Stomach (tissue), 9 donors: ENCODE results near the gene AKAP12. TPM values are rescaled to one million over a fixed set of nuclear protein-coding genes. Genes with fewer than 3 reads are reported as not detected.

ENCODE experiments used
- DNase-seq, 2 donors: peaks; one replicate each; pipeline versions ENCODE4 v3.0.0 to v3.0.0-alpha.2; 2013 to 2019
- H3K27ac ChIP-seq, 5 donors: fragments of 200-600 bp in 4 of 5; sonication (generic) in 4 of 5; one replicate each; pipeline ENCODE4 v1.5.1; 2013 to 2019; ENCODE audit warnings: mild to moderate bottlenecking in 1 of 5, moderate library complexity in 1 of 5
- H3K27me3 ChIP-seq, 3 donors: fragments of 200-600 bp; sonication (generic); one replicate each; pipeline ENCODE4 v1.5.1; 2017 to 2019; ENCODE audit warnings: mixed run types in 1 of 3
- H3K36me3 ChIP-seq, 4 donors: fragments of 200-600 bp; sonication (generic); 1 replicate in 3 of 4; 2 replicates in 1 of 4; pipeline ENCODE4 v1.5.1; 2016 to 2019
- H3K4me1 ChIP-seq, 4 donors: fragments of 200-600 bp; sonication (generic); one replicate each; pipeline ENCODE4 v1.5.1; 2016 to 2019
- H3K4me3 ChIP-seq, 4 donors: fragments of 200-600 bp; sonication (generic) in 3 of 4; one replicate each; pipeline ENCODE4 v1.5.1; 2016 to 2019; ENCODE audit warnings: mild to moderate bottlenecking in 1 of 4
- H3K9me3 ChIP-seq, 4 donors: fragments of 200-600 bp; sonication (generic); one replicate each; pipeline ENCODE4 v1.5.1; 2016 to 2019
- EP300 ChIP-seq: sonication (generic); formaldehyde crosslinking; IDR thresholded peaks from one replicate; pipeline ENCODE4 v1.6.1; 2017; ENCODE audit warnings: antibody characterized with exemption
- POLR2A ChIP-seq, 4 donors: fragments of 450-650 bp; IDR thresholded peaks; one replicate each; pipeline ENCODE4 v1.6.1; 2016; ENCODE audit warnings: antibody characterized with exemption in 4 of 4, control low read depth in 2 of 4, mild to moderate bottlenecking in 1 of 4, moderate library complexity in 1 of 4
- POLR2AphosphoS5 ChIP-seq, 3 donors: sonication (generic); formaldehyde crosslinking; IDR thresholded peaks; one replicate each; pipeline ENCODE4 v1.6.1; 2016; ENCODE audit warnings: antibody characterized with exemption in 3 of 3
- WGBS, 5 donors: extraction: QIAGEN DNeasy Blood & Tissue Kit in 3 of 5; methylation state at CpG; one replicate each; pipeline versions ENCODE4 v1.1.5 to v1.1.7; 2013 to 2018; 5-methylcytosine and 5-hydroxymethylcytosine counted together
- intact Hi-C: fragments of 100-400 bp; cut with DNase I; formaldehyde crosslinking; loops from one replicate; pipeline ENCODE4 v1.15.1; 2023; ENCODE audit warnings: low total_unique reads
- polyA plus RNA-seq, 3 donors: library from polyadenylated mRNA; stranded (reverse); fragments of 200-250 nt; gene quantifications; one replicate each; pipeline ENCODE4 v1.2.3, GENCODE V29; 2013
- total RNA-seq, 5 donors: library from RNA; depleted of rRNA; stranded (reverse); fragments of >200 nt; gene quantifications; one replicate each; pipeline versions ENCODE4 v1.1.0 to v1.2.3, GENCODE V29; 2014 to 2016
- TF ChIP-seq, protein P1 (sequence below), 7 experiments: fragments of 450-650 bp in 4 of 7; fragments of 200-600 bp in 3 of 7; sonication (generic) in 3 of 7; IDR thresholded peaks; one replicate each; pipeline ENCODE4 v1.5.1; 2016 to 2019; ENCODE audit warnings: antibody characterized with exemption in 7 of 7, control low read depth in 2 of 7, mild to moderate bottlenecking in 1 of 7
- donor health status: healthy with polysubstance abuse.
- donor health status: Bipolar disorder and iron deficiency.
- donor health status: healthy.

AKAP12 gene
- total and polyA plus RNA-seq, 8 donors = 4.2 to 110 (median 35.0) TPM

DNA sequence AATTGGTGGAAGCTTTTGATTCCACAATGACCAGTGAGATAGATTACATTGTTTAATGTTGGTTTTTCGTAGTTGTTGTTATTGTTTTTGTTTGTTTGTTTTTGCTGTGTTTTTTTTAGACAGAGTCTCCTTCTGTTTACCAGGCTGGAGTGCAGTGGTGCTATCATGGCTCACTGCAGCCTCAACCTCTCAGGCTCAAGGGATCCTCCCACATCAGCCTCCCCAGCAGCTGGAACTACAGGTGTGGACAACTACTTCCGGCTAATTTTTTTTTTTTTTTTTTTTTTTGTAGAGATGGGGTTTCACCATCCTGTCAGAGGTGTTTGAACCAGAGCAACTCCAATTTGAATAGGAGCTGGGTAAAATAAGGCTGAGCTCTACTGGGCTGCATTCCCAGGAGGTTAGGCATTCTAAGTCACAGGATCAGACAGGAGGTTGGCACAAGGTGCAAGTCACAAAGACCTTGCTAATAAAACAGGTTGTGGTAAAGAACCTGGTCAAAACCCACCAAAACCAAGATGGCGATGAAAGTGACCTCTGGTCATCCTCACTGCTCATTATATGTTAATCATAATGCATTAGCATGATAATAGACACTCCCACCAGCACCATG, 10.9 kb upstream of the AKAP12 start:
- DNase-seq = no peak

DNA sequence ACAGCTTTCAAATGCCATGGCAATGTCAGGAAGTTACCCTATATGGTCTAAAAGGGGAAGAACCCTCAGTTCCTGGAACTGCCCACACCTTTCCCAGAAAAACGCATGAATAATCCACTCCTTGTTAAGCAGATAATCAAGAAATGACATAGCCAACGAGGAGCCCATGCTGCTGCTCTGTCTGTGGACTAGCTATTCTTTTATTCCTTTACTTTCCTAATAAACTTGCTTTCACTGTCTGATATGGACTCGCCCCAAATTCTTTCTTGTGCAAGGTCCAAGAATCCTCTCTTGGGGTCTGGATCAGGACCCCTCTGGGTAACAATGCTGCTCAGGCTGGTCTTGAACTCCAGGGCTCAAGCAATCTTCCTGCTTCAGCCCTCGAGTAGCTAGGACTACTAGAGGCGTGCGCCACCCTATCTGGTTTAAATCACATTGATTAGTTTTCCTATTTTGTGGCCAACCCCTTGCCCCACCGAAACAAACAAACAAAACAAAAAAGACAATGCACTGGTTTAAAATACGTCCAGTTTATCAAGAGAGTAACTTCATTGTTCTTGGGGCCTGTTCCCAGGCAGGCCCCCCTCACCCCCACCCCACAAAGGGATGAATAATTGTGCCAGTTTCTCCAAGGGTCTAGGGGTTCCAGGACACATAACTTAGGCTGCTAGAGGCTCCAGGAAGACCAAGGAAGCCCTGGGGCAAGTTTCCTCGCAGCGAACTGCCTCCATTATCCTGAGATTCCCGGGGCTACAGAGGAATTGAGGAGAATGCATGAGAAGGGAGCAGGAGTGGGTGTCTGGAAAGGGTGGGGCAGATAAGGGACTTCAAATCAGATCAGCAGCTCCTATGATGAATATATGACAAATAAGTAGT, 10.1 kb upstream of the AKAP12 start:
- WGBS, 5 donors = 68 to 82% (median 75%) methylated on average over 11 of the region's 11 CpGs
- Histone ChIP-seq H3K4me1 (no peaks in the 10 kb centered on the region), H3K9me3 (no peaks in the 10 kb centered on the region), H3K27ac (no peak overlapping the region), H3K4me3 (no peak overlapping the region), H3K36me3 (no peaks in the 10 kb centered on the region), H3K27me3 (no peaks in the 10 kb centered on the region)
- no peak for DNase-seq
- TF ChIP-seq EP300 (no peak), POLR2A (IDR thresholded peaks at IDR 0.05) (no peak), POLR2AphosphoS5 (IDR thresholded peaks at IDR 0.05) (no peak)
- TF ChIP-seq, protein P1, sequence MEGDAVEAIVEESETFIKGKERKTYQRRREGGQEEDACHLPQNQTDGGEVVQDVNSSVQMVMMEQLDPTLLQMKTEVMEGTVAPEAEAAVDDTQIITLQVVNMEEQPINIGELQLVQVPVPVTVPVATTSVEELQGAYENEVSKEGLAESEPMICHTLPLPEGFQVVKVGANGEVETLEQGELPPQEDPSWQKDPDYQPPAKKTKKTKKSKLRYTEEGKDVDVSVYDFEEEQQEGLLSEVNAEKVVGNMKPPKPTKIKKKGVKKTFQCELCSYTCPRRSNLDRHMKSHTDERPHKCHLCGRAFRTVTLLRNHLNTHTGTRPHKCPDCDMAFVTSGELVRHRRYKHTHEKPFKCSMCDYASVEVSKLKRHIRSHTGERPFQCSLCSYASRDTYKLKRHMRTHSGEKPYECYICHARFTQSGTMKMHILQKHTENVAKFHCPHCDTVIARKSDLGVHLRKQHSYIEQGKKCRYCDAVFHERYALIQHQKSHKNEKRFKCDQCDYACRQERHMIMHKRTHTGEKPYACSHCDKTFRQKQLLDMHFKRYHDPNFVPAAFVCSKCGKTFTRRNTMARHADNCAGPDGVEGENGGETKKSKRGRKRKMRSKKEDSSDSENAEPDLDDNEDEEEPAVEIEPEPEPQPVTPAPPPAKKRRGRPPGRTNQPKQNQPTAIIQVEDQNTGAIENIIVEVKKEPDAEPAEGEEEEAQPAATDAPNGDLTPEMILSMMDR (IDR thresholded peaks at IDR 0.05) = no peak
- intact Hi-C loops = no loop called here

More for the DNA sequence above, 10.9 kb upstream of the AKAP12 start:
- Histone ChIP-seq H3K27me3 (no peaks in the 10 kb centered on the region), H3K4me3 (no peak overlapping the region), H3K27ac (no peak overlapping the region), H3K4me1 (no peaks in the 10 kb centered on the region), H3K9me3 (no peaks in the 10 kb centered on the region), H3K36me3 (no peaks in the 10 kb centered on the region)
- WGBS, 5 donors = 77 to 91% (median 85%) methylated on average over 3 of the region's 3 CpGs
- TF ChIP-seq, protein P1 (IDR thresholded peaks at IDR 0.05) = no peak
- TF ChIP-seq POLR2A (IDR thresholded peaks at IDR 0.05) (no peak), EP300 (no peak), POLR2AphosphoS5 (IDR thresholded peaks at IDR 0.05) (no peak)
- intact Hi-C loops = no loop called here

DNA sequence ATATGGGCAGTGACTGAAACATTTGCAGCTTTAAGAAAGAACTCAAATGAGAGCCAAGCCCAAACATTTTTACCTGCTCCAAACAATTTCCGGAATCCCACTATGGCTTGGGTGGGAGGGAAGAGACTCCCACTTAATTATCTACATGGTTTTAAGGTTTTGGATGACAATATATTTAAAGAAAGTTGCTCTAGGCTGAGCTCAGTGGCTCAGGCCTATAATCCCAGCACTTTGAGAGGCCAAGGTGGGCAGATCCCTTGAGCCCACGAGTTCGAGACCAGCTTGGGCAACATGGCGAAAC, 9.5 kb upstream of the AKAP12 start:
- no peak overlapping the region for H3K4me3 ChIP-seq
- H3K9me3 ChIP-seq = no peaks in the 10 kb centered on the region
- no peaks in the 10 kb centered on the region for H3K4me1 ChIP-seq
- DNase-seq = no peak
- 93 to 99% (median 96%) methylated on average over 4 of the region's 4 CpGs for WGBS, 5 donors
- no peak overlapping the region for H3K27ac ChIP-seq
- H3K27me3 ChIP-seq = no peaks in the 10 kb centered on the region
- TF ChIP-seq, protein P1 (IDR thresholded peaks at IDR 0.05) = no peak
- TF ChIP-seq POLR2AphosphoS5 (IDR thresholded peaks at IDR 0.05) = no peak
- TF ChIP-seq POLR2A (IDR thresholded peaks at IDR 0.05) = no peak
- TF ChIP-seq EP300 = no peak
- intact Hi-C loops = no loop called here
- no peaks in the 10 kb centered on the region for H3K36me3 ChIP-seq

DNA sequence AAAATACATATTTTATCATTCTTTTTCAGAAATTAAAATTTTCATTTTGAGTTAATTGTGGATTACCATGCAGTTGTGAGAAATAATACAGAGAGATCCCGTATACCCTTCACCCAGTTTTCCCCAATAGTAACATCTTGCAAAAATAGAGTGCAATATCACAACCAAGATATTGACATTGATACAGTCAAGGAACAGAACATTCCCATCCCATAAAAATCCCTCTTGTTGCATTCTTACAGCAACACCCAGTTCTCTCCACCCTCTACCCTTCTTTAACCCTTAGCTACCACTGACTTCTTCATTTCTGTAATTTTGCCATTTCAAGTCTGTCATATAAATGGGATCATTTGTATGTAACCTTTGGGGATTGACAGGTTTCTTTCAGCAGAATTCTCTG, 6.9 kb upstream of the AKAP12 start:
- H3K27ac ChIP-seq = no peak overlapping the region
- 61 to 86% (median 81%) methylated on average over 1 of the region's 1 CpG for WGBS, 5 donors

DNA sequence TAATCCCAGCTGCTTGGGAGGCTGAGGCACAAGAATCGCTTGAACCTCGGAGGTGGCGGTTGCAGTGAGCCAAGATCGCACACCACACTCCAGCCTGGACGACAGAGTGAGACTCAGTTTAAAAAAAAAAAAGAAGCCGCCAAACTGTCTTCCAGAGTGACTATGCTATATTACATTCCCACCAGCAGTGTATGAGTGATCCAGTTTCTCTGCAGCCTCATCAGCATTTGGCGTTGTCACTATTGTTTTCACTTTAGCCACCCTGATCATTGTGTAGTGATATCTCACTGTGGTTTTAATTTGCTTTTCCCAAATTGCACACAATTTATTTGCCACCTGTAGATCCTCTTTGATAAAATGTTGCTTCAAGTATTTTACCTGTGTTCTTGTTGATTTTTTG, 6.0 kb upstream of the AKAP12 start:
- no peaks in the 10 kb centered on the region for H3K4me1 ChIP-seq
- no peak overlapping the region for H3K27ac ChIP-seq
- no peaks in the 10 kb centered on the region for H3K36me3 ChIP-seq
- no peak for TF ChIP-seq POLR2AphosphoS5 (IDR thresholded peaks at IDR 0.05)
- TF ChIP-seq, protein P1 (IDR thresholded peaks at IDR 0.05) = no peak
- no peak for TF ChIP-seq POLR2A (IDR thresholded peaks at IDR 0.05)
- TF ChIP-seq EP300 = no peak
- peaks cover 0 to 5% (median 0%) of the 10 kb centered on the region in 3 donors for H3K27me3 ChIP-seq
- no peaks in the 10 kb centered on the region for H3K9me3 ChIP-seq
- no peak overlapping the region for H3K4me3 ChIP-seq
- intact Hi-C loops = no loop called here
- WGBS, 5 donors = 91 to 96% (median 92%) methylated on average over 7 of the region's 7 CpGs
- DNase-seq = no peak

More for the DNA sequence above, 6.9 kb upstream of the AKAP12 start:
- no peaks in the 10 kb centered on the region for H3K4me1 ChIP-seq
- H3K9me3 ChIP-seq = no peaks in the 10 kb centered on the region
- no peak for DNase-seq
- H3K27me3 ChIP-seq = no peaks in the 10 kb centered on the region
- no peak for TF ChIP-seq EP300
- no peak overlapping the region for H3K4me3 ChIP-seq
- intact Hi-C loops = no loop called here
- H3K36me3 ChIP-seq = no peaks in the 10 kb centered on the region
